Esophagus (tissue), 2 donors: Measurements from ENCODE around the gene NMNAT3. TPM values are rescaled to one million over a fixed set of nuclear protein-coding genes. Genes with fewer than 3 reads are reported as not detected.
A peak's percentile ranks its signal among the peaks of the same experiment; 100 is the strongest.

Experiments used
- H3K27ac ChIP-seq, 2 donors: one replicate each; pipeline ENCODE4 v1.5.1; 2013; ENCODE audit warnings: low read depth in 2 of 2, mild to moderate bottlenecking in 2 of 2, inconsistent platforms in 1 of 2, low read length in 1 of 2, moderate library complexity in 1 of 2
- H3K27me3 ChIP-seq, 2 donors: one replicate each; pipeline ENCODE4 v1.6.1; 2013; ENCODE audit warnings: low read length in 2 of 2, control low read depth in 1 of 2, mild to moderate bottlenecking in 1 of 2; ENCODE audit not compliant: insufficient read depth in 2 of 2, control insufficient read depth in 1 of 2
- H3K36me3 ChIP-seq, 2 donors: one replicate each; pipeline ENCODE4 v1.6.1; 2013; ENCODE audit warnings: low read length in 1 of 2; ENCODE audit not compliant: control insufficient read depth in 2 of 2, insufficient read depth in 2 of 2
- H3K4me1 ChIP-seq, 2 donors: one replicate each; pipeline ENCODE4 v1.6.1; 2013; ENCODE audit warnings: low read length in 1 of 2; ENCODE audit not compliant: control insufficient read depth in 2 of 2, insufficient read depth in 2 of 2
- H3K4me3 ChIP-seq, 2 donors: one replicate each; pipeline ENCODE4 v1.5.1; 2013; ENCODE audit warnings: low read length in 2 of 2, mild to moderate bottlenecking in 2 of 2, low read depth in 1 of 2, moderate library complexity in 1 of 2
- H3K9me3 ChIP-seq, 2 donors: one replicate each; pipeline ENCODE4 v1.6.1; 2013; ENCODE audit warnings: mild to moderate bottlenecking in 2 of 2, low read depth in 1 of 2, low read length in 1 of 2, moderate library complexity in 1 of 2; ENCODE audit not compliant: control insufficient read depth in 2 of 2, insufficient read depth in 1 of 2
- WGBS, 2 donors: extraction: QIAGEN DNeasy Blood & Tissue Kit; methylation state at CpG; one replicate each; pipeline ENCODE4 v1.1.7; 2013; 5-methylcytosine and 5-hydroxymethylcytosine counted together
- polyA plus RNA-seq, 2 donors: library from polyadenylated mRNA; stranded (reverse); fragments of 200-250 nt; gene quantifications; one replicate each; pipeline ENCODE4 v1.2.3, GENCODE V29; 2013
- donor health status: healthy with polysubstance abuse.
- donor health status: Bipolar disorder and iron deficiency.

Gene NMNAT3
- polyA plus RNA-seq = 1 to 10 TPM; 2.1 to 4.6 TPM

DNA sequence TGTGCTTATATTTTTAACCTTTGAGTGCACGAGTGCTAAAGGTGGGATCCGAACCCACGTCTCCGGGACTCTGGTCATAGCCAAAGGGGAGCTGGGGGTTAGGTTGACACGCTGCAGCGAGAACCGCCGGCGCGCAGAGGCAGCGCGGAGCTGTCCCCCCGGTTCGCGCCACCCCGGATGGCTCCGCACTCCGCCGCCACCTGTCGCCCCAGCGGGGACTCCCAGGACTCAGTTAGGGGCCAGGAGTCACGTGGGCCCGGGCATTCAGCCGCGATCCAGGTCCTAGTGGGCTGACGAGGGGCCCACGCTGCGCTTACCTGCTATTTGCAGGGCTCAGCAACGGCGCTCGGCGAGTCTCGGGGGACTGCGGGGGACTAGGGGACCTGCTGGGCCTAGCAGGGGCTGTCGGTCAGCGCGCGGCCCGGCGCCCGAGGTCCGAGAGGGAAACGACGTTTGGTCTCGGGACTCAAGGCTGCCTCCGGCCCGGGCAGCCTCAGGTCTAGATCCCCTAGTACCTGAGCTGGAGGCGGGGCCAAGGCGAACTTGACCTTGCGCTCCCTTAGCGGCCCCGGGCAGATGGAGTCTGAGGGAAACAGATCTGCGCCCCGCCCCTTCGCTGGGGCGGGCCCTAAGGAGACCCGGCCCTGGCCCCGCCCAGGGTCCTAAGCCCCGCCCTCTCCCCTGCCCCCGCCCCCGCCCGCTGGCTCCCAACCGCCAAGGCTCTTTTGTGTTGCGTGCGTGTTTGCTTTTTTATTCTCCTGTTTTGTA is at the start of gene NMNAT3:
NMNAT3 (minus strand) TSS at position 585 of the 768 bp plus-strand sequence. CDS start 50,248 bp downstream, outside the sequence.
- no peaks in the 10 kb centered on the region for H3K36me3 ChIP-seq
- 1 to 2% methylated on average over 60 to 65 of the region's 65 CpGs for whole genome bisulfite sequencing, 2 donors
- no peaks in the 10 kb centered on the region for H3K27me3 ChIP-seq
- H3K9me3 ChIP-seq = no peaks in the 10 kb centered on the region
- H3K27ac ChIP-seq = peak within 1 kb of the TSS; percentile 13 to 23
- peak within 1 kb of the TSS; percentile 64 to 80 for H3K4me3 ChIP-seq
- H3K4me1 ChIP-seq = no peaks in the 10 kb centered on the region

- Histone ChIP-seq H3K4me1 (no peaks in the 10 kb centered on the region), H3K27ac (no peak overlapping the region), H3K36me3 (no peaks in the 10 kb centered on the region), H3K27me3 (no peaks in the 10 kb centered on the region), H3K4me3 (no peak overlapping the region), H3K9me3 (peaks cover 0 to 2% of the 10 kb centered on the region in 2 donors)
- WGBS, 2 donors = 77 to 86% methylated on average over 1 of the region's 1 CpG
These were observed 43.6 kb upstream of the NMNAT3 start for GRCh38 chr3:139721370-139721769.

DNA sequence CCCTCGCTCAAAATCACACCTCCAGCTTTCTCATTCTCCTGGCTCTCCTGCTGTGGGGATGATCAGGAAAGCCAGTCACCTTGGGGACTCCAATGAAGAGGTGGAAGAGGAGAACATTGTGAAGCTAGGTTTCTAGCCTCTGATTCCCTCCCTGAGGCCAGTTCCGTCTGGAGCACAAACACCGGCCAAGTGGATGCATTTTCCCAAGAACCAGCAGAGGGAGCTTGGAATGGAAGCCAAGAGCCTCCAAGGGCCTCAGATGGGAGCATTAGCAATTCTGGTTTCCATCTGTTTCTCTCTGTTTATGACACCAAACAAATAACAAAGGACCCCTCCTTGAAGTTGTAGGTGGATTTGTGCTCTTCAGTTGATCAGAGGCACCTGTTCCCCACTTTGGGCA is 40.6 kb upstream of the NMNAT3 start:
- Histone ChIP-seq H3K4me3 (no peak overlapping the region), H3K4me1 (no peaks in the 10 kb centered on the region), H3K9me3 (peaks cover 0 to 2% of the 10 kb centered on the region in 2 donors), H3K27ac (no peak overlapping the region), H3K27me3 (no peaks in the 10 kb centered on the region), H3K36me3 (no peaks in the 10 kb centered on the region)
- 48 to 68% methylated on average over 3 of the region's 3 CpGs for WGBS, 2 donors

DNA sequence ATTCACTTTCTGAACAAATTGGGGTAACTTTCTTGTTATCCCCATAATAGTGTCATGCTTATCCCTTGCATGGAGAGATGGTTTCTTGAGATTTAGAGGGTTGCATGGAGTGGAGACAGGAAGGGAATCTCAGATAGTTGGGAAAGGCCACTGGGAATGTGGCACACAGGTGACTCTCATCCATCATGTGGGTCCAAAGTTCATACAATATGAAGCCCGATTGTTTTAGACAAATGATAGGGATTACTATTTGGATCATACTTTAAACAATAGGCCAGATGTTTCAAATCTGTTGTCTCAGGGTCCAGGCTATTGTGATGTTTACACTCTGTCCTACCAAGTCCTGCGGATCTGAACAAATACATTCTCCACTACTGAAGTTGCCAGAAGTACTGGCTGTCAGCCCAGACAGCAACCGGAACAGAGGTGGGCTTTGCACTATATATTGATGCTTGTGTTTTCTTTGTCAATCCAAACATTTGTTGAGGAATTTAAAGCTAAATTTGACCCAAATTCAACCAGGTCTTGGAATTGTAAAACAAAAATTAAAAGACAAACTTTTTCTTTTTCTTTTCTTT is 39.2 kb upstream of the NMNAT3 start:
- H3K4me1 ChIP-seq = no peaks in the 10 kb centered on the region
- H3K27ac ChIP-seq = no peak overlapping the region
- 39% methylated on average over 3 of the region's 3 CpGs for WGBS, 2 donors
- no peaks in the 10 kb centered on the region for H3K36me3 ChIP-seq
- H3K9me3 ChIP-seq = peaks cover 0 to 2% of the 10 kb centered on the region in 2 donors
- no peaks in the 10 kb centered on the region for H3K27me3 ChIP-seq
- no peak overlapping the region for H3K4me3 ChIP-seq

GRCh38 chr3:139715743-139716360 is 38.1 kb upstream of the NMNAT3 start:
- Histone ChIP-seq H3K4me3 (no peak overlapping the region), H3K4me1 (no peaks in the 10 kb centered on the region), H3K27ac (no peak overlapping the region), H3K27me3 (no peaks in the 10 kb centered on the region), H3K9me3 (peaks cover 0 to 2% of the 10 kb centered on the region in 2 donors), H3K36me3 (no peaks in the 10 kb centered on the region)
- 25 to 34% methylated on average over 2 of the region's 2 CpGs for WGBS, 2 donors

DNA sequence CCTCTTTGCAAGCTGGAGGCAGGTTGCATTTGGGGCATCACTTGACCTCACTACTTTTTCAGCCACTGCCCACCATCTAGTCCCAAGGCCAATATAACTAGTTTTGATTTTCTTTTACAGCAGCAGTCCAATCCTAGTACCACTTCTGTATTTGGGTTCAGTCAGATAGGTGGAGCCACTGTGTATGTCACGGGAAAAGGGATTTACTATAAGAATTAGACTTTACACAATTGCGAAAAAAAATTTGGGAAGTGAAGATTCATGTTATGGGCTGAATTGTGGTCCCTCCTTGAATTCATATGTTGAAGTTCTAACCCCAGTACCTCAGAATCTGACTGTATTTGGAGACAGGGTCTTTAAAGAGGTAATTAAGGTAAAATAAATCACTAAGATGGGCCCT is 37.4 kb upstream of the NMNAT3 start:
- Histone ChIP-seq H3K9me3 (peaks cover 0 to 2% of the 10 kb centered on the region in 2 donors), H3K27me3 (no peaks in the 10 kb centered on the region), H3K27ac (no peak overlapping the region), H3K4me3 (no peak overlapping the region), H3K36me3 (no peaks in the 10 kb centered on the region), H3K4me1 (no peaks in the 10 kb centered on the region)
- 81 to 92% methylated on average over 2 of the region's 2 CpGs for WGBS, 2 donors

GRCh38 chr3:139710212-139710611 is 32.4 kb upstream of the NMNAT3 start:
- Histone ChIP-seq H3K4me3 (no peak overlapping the region), H3K36me3 (no peaks in the 10 kb centered on the region), H3K9me3 (no peaks in the 10 kb centered on the region), H3K27ac (no peak overlapping the region), H3K27me3 (no peaks in the 10 kb centered on the region), H3K4me1 (no peaks in the 10 kb centered on the region)
- WGBS, 2 donors = 49 to 56% methylated on average over 3 of the region's 3 CpGs

GRCh38 chr3:139705631-139706030 is 27.9 kb upstream of the NMNAT3 start:
- no peaks in the 10 kb centered on the region for H3K9me3 ChIP-seq
- WGBS, 2 donors = 76 to 80% methylated on average over 3 of the region's 3 CpGs
- H3K27ac ChIP-seq = no peak overlapping the region
- no peaks in the 10 kb centered on the region for H3K4me1 ChIP-seq
- H3K27me3 ChIP-seq = no peaks in the 10 kb centered on the region
- H3K4me3 ChIP-seq = no peak overlapping the region
- no peaks in the 10 kb centered on the region for H3K36me3 ChIP-seq

GRCh38 chr3:139696314-139696604 is 18.5 kb upstream of the NMNAT3 start:
- no peak overlapping the region for H3K4me3 ChIP-seq
- 96 to 99% methylated on average over 2 of the region's 2 CpGs for WGBS, 2 donors
- H3K36me3 ChIP-seq = no peaks in the 10 kb centered on the region
- H3K27ac ChIP-seq = no peak overlapping the region
- H3K27me3 ChIP-seq = peaks cover 0 to 2% of the 10 kb centered on the region in 2 donors
- H3K9me3 ChIP-seq = peaks cover 0 to 2% of the 10 kb centered on the region in 2 donors
- no peaks in the 10 kb centered on the region for H3K4me1 ChIP-seq
